GM18511 (cell line): ENCODE results near the gene ANKRD6.

Experiments
- ATAC-seq: cut with Tn5 transposase; IDR thresholded peaks from one replicate; pipeline ENCODE4 v1.9.1; 2021; ENCODE audit warnings: mild to moderate bottlenecking, moderate library complexity; ENCODE audit not compliant: unreplicated experiment

Gene ANKRD6

DNA sequence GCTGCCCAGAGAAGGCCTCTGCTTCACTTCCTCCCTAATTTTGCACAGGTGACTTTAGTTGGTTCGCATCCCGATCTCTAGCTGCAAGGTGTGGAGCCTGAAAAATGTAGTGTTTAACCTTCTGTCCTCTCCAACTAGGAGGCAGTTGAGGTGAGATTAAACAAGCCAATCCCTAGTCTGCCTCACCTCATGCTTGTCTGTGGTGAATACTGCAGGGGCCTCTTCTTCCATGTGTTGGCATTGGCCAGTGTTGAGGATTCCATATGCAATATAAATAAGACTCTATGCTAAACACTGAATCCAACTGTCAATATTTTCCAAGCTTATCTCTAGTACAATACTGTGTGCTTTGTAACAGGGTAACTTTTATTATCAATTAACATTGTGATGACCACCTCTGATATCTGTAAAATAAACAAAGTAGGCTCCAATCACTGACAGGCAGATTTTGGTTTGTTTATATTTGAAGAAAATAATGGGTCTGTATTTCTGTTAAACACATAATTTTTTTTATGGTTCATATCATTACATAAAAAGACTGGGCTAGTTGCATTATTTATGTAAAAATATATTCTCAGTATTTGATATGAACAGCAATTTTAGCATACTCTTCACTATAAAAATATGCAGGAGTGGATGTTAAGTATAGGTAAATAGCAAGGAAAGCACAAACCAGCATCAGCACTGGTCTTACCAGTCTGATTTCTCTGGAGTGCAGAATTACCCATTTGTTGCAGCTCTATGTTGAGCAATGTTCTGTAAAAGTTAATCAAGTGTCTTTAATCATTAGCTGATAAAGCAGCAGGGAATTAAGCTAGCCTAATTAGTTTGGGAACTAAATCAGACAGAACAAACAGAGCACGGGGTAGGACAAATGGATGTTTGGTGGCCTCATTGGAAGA lies 74.0 kb downstream of the ANKRD6 start:
- no peak for ATAC-seq

DNA sequence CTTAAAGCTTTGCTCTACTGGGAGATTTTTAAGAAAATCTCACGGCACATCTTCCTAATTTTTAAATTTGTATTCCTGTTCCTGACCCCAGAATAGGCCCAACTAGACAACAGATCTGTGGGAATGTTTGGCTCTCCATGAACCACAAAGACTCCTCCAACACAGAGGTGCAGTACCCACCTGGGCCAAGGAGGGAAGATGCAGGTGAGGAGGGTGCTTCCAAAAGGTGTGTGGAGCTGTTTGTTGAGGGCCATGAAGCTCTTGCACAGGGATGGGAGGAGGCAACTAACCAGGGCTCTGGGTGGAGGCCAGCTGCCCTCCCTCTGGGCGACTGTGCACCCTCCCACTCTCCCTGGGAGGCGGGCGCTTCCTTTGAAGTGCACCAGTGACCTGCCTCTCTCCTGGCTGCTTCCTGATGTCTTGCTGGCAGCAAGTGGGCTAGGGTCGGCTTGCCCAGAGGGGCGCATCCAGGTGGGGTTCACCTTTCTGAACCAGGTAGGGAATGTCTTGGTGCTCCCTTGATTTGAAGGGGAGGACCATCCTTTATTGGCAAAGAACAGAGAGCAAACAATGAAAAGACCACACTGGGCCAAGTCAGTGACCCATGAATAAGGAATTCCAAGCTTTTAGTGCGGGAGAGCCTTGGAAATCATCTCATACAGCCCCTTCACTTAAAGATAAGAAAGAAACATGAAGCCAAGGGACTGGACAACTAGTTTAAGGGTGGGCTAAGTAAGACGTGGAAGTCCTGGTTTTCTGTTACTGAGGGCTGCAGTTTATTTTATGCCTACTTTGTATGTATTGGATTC lies 76.0 kb downstream of the ANKRD6 start:
- ATAC-seq: no peak

DNA sequence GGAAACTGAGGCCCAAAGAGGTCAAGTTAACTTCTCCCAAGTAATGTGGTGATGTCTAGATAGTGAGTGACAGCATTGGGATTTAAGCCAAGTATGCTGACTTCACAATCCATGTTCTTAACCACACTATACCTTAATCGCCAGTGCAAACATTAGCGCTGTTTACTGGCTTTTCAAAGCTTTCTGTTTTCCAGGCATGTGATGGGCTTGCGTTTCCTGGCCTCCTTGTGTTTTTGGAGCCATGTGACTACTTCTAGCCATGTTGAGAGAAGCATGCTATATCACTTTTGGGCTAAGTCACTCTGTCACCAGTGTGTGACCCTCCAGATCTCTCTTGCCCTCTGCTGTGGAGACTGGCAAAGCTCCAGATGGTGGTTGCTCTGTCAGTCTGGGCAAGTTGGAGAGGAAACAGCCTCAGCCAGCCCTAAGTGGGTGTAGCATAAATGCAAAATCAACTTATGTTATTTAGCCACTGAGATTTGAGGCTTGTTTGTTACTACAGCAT lies 76.9 kb downstream of the ANKRD6 start:
- ATAC-seq: no peak

DNA sequence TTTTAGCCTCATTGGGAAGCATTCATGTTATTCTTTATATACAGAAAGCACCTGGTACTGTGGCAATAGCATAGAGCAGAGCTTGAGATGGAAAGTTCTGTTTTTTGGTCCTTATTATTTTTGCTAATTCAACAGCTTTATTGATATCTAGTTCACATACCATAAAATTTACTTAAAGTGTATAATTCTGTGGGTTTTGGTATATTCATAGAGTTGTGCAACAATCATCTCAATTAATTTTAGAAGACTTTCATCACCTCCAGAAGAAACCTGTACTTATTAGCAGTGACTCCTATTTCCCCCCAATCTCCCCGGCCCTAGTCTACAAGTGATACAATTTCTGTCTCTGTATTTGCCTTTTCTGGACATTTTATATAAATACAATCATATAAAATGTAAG lies 77.4 kb downstream of the ANKRD6 start:
- ATAC-seq: no peak

DNA sequence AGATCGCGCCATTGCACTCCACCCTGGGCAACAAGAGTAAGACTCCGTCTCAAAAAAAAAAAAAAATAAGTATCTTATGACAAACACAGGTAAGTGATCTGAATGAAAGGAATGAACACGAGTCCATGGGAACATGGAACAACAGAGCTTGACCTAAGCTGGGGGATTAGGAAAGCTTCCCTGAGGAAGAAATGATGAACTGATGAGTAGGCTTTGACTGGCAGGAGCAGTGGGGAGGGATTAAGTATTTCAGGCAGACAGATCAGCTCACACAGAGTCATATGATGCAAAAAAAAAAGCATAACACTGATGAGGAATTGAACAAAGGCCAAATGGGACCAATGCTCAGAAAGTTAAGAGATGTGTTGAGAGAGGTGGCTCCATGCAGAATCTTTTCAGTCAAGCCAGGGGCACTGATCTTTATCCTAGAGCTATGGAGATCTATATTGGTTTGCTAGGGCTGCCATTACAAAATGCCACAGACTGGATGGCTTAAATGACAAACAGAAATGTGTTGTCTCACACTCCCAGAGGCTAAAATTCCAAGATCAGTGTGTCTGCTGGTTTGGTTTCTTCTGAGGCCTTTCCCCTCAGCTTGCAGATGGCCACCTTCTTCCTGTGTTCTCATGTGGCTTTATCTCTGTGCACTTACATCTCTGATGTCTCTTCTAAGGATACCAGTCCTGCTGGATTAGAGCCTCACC lies 85.6 kb downstream of the ANKRD6 start:
- no peak for ATAC-seq

DNA sequence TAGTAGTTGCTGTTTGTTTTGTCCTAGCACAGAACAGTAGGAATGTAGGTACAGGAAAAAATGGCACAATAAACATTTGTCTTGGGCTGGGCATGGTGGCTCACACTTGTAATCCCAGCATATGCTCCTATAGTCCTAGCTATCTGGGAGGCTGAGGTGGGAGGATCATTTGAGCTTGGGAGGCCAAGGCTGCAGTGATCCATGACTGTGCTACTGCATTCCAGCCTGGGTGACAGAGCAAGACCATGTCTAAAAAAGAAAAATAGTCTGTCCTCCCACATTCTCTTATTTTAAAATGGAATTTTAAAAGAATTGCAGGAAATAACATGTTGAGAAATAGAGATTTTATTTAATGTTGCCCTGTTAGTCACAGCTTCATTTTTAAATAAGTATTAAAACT lies 87.8 kb downstream of the ANKRD6 start:
- ATAC-seq: no peak

DNA sequence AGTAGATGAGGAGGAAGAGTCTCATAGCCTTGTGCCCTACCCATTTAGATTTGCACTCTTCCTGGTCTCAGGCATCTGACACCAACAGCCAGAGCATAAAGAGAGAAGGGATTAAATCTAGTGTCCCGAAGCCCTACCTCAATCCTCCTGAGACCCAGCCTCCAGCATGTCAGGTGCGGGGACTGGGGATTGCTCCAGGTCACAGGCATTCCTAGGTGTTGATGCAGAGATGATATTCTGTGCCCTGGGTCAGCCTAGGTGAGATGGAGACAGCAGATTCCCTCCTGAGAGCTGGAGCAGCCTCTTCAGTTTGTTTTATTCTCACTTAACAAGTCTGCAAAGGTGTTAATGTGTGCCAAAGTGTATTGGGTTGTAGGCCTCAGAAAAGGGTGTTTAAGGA lies 89.8 kb downstream of the ANKRD6 start:
- no peak for ATAC-seq

DNA sequence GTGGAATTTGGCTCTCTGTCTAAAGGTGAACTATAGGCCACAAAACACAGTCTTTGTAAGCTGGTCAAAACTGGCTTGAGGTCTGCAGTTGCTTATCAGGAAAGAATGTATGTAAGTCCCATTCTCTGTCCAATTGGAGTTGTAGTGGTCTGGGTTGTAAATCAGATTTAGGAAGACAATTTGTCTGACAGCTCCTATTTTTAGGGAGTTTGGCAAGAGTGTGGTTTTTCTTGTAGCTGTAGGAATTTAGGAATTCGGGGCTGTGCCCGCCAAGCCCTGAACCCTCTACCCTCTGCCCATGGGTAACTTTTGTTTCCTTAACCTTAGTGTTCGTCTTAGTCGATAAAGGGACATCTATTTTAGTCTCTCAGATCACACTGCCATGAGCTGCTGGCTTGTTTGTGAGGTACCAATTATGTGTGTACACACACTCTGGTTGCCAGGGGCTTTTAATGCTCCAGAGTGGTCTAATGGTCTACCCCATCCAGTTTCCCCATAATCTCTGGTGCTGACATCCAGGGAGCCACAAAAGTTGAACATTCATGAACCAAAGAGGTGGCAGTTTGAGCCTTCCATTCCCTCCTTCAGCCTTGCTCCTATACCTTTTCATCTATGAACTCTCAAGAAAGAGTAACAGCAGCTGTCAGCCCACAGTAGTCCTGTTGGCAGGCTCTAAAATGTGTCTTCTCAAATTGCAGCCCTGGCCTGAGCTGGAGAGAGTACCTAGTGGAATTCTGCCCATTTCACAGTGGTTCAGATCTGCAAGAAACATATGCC lies 93.0 kb downstream of the ANKRD6 start:
- ATAC-seq: no peak

DNA sequence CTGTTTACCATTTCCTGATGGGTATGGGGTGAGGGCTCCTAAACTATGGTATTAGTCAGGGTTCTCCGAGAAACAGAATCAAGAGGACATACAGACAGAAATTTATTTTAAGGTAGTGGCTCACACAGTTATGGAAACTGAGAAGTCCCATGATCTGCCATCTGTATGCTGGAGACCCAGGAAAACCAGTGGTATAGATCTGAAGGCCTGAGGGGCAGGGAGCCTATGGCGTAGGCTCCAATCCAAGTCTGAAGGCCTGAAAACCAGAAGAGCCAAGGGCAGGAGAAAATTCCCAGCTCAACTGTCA lies 93.6 kb downstream of the ANKRD6 start:
- no peak for ATAC-seq

DNA sequence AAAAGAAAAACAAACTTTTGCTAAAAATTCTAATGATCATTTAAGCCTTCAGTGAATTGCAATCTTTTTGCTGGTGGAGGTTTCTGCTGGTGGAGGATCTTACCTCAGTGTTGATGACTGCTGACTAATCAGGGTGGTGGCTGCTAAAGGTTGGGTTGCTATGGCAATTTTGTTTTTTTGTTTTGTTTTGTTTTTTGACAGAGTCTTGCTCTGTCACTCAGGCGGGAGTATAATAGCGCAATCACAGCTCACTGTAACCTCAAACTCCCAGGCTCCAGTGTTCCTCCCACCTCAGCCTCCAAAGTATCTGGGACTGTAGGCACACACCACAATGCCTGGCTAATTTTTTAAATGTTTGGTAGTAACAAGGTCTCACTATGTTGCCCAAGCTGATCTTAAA lies 94.7 kb downstream of the ANKRD6 start:
- no peak for ATAC-seq

DNA sequence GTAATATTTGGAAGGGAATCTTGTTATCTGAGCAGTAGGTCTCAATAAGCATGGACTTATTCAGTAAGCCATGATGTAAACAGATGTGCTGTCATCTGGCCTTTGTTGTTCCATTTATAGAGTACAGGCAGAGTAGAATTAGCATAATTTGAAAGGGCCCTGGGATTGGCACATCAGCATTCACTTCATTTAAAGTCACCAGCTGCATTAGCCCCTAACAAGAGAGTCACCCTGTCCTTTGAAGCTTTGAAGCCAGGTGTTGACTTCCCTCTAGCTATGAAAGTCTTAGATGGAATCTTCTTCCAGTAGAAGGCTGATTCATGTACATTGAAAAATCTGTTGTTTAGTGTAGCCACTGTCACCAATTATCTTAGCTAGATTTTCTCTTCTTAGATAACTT lies 95.9 kb downstream of the ANKRD6 start:
- ATAC-seq: no peak

DNA sequence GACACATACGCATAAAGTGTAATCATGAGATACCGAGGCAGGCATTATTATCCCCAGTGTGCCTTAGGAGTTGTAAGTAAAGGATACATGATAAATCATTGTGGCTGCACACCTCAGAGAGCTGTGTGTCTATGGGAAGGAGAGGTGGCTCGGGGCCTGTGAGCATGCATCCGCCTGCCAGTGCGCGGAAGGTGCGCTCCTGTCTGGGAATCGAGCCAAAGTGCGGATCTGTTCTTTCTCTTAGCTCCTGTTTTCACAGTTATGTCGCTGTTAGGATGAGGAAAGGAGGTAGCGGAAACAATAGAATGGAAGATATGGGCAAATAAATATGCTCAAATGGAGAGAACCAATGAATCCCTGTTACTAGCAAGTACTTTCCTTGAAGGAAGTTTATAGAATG lies 98.0 kb downstream of the ANKRD6 start:
- no peak for ATAC-seq

DNA sequence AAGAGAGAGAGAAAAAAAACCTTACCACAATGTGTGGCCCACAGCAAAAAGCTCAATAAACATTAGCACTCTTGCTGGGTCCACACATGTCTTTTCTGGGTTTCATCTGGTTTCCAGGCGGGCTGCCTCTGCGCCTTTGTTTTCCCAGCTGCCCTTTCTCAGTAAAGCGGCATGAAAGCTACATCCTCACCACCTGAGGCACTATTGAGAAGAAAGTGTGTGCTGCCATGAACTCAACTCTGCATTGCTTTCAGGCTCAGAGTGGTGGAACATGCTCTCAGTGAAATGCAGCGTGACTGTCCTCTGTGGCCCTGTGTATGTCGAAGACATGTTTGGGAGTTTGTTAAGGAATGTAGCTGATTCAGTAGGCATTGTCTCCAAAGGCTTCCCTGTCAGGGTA lies 103.3 kb downstream of the ANKRD6 start:
- ATAC-seq: no peak

DNA sequence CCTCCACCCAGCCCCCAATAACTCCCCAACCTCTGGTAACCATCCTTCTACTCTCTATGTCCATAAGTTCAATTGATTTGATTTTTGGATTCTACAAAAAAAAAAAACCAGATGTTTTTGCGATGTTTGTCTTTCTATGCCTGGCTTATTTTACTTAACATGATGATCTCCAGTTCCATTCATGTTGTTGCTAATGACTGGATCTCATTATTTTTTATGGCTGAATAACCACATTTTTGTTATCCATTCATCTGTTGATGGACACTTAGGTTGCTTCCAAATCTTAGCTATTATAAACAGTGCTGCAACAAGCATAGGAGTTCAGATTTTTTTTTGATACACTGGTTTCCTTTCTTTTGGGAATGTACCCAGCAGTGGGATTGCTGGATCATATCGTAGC lies 106.8 kb downstream of the ANKRD6 start:
- no peak for ATAC-seq

DNA sequence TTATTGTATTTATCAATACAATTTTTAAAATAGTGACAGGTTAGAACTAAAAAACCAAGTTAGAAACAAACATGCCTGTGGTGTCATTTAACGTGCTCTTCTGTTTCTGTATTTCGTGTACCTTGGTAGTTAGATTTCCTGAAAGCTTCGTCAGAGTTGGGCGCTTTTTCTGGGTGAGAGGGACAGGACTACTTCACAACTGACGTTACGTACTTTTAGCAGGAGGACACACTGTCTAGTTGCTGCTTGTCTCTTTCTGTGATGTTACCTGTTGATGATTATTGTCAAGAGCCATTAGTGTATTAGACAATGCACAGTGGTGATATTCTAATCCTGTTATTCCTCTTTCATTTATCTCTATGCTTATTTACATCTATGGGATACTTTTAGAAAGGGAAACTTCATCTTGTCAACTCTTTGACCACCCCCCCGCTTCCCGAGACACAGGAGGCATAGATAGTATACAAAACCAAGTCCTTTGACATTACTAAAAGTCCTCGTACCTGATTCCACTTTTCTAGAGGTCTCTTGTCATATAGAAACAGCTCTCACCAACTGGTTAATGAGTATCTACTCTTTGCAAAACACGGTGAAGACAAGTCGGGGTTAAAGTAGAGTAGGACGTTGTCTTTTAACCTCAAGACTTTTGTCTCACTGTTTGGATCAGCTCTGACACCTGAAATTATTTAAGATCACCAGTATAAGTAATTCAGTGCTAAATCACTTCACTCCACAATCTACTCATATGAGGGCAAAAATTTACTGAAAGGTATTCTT lies 109.3 kb downstream of the ANKRD6 start:
- peak; percentile 52 for ATAC-seq

DNA sequence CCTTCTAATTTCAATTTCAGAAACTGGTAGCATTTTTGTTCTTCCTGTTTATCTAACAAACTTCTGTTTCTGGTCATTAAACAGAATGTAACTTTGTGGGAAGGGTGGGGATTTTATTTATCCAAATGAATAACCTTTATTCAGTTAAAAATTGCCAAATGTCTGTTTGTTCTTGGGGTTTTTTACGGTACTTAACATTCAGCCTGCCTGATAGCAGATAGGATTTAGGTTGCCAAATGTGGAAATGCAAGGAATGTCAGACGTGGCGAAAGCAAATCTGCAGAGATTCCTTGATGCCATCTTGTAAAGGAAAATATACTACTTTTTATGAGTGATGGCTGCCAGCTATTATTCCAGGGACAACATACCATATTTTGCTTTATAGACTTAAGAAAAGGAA lies 109.9 kb downstream of the ANKRD6 start:
- ATAC-seq: peak; percentile 6

DNA sequence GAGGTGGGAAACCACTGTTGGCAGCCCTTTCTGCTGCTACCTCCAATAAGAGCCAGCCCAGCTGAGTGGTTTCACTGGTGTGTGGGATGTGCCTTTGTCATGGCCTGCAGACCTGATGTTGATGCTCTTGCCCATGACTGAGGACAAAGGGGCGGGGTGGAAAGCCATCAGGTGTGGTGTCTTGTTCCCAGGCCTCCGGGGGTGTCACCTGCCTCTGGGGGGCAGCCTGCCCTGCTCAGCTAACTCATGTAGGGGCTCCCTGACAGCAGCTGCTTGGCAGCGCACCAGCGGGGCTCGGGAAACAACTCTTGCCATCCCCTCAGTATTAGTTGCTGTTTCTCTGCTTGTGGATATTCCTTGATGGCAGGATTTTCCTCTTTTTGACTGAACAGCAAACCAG lies 114.3 kb downstream of the ANKRD6 start:
- no peak for ATAC-seq

DNA sequence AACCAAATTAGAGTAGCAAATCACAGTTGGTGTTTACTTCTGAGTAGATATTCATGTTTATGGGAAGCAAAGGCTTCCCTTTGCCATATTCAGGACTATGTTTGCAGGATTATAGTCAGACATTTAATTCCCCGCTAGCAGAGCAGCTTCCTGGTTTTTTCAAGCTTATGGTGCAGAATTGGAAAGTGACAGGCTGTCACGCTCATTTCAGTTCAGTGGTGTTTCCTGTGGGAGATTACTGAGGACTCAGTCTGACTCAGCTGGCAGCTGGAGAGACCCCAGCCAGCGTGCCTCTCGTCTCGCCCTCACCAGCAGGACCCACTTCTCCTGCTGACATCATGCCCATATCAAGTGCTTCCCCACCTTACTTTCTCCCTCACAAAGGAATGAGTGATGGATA lies 120.5 kb downstream of the ANKRD6 start:
- no peak for ATAC-seq

DNA sequence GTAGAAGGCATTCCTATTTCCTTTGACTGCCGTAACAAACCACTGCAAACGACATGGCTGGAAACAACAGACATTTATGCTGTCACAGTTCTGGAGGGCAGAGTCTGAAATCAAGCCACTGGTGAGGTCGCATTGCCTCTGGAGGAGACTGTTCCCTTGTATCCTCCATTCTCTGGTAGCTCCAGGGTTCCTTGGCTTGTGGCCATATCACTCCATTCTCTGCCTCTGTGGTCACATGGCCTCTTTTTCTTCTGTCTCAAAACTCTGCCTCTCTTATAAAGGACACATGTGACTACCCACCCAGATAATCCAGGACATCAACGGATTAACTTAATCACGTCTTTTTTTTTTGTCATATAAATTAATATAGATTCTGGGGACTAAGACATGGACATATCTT lies 121.2 kb downstream of the ANKRD6 start:
- ATAC-seq: no peak

DNA sequence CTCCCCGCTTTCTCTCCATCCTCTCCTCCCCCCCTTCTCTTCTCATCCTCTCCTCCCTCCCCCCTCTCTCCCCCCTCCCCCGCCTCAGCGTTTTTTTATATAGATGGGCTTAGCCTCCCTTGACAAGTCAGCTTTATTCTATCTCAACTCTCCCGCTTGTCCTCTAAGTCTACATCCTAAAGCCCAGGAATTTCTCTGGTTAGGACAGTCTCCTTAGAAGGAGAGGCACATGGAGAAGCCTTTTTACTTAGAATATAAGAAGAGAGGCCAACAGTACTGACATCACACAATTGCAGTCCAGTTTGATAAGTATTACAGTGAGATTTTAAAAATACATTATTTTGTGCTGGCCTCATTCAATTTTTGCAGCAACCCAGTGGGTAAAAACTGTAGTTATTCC lies 122.1 kb downstream of the ANKRD6 start:
- no peak for ATAC-seq
